HepG2 (cell line): Measurements from ENCODE around the gene PARP8. TPM values are rescaled to one million over a fixed set of nuclear protein-coding genes. Genes with fewer than 3 reads are reported as not detected.

ENCODE experiments used
- CHD2 ChIP-seq: IDR thresholded peaks from 2 replicates; pipeline ENCODE4 v1.6.1; 2011; ENCODE audit warnings: low read depth, low read length, improper control_type of control experiment
- IRX3 ChIP-seq: sonication (generic); formaldehyde crosslinking; IDR thresholded peaks from 2 replicates; pipeline ENCODE4 v1.8.1; 2023; ENCODE audit warnings: mild to moderate bottlenecking, low read depth, missing genetic modification reagents, borderline replicate concordance
- KAT2B ChIP-seq: fragments of 150-350 bp; IDR thresholded peaks from 2 replicates; pipeline ENCODE4 v1.6.1; 2014; ENCODE audit warnings: low read depth, low read length, borderline replicate concordance
- KAT8 ChIP-seq: IDR thresholded peaks from 2 replicates; pipeline ENCODE4 v1.6.1; 2016; ENCODE audit warnings: missing genetic modification reagents, missing compliant biosample characterization
- KDM1A ChIP-seq: IDR thresholded peaks from 2 replicates; pipeline ENCODE4 v1.6.1; 2016; ENCODE audit warnings: missing compliant biosample characterization
- NFE2L1 ChIP-seq: sonication (generic); formaldehyde crosslinking; IDR thresholded peaks from 2 replicates; pipeline ENCODE4 v1.4.0; 2020; ENCODE audit warnings: missing genetic modification reagents, mild to moderate bottlenecking, borderline replicate concordance
- POLR2A ChIP-seq, 2 experiments: IDR thresholded peaks; 2 replicates each; pipeline ENCODE4 v1.6.1; 2011; ENCODE audit warnings: low read depth in 2 of 2, low read length in 2 of 2, mild to moderate bottlenecking in 1 of 2, moderate library complexity in 1 of 2; ENCODE audit not compliant: insufficient read depth in 1 of 2
- RXRB ChIP-seq: IDR thresholded peaks from 2 replicates; pipeline ENCODE4 v1.6.1; 2016; ENCODE audit warnings: borderline replicate concordance, missing genetic modification reagents, missing compliant biosample characterization
- polyA plus RNA-seq, 8 experiments: library from polyadenylated mRNA; depleted of rRNA in 3 of 8; stranded (reverse) in 7 of 8; unstranded in 1 of 8; fragments of >200 nt; fragmentation: Illumina TruSeq in 4 of 8; extraction: Trizol in 4 of 8; gene quantifications; 2 replicates each; pipeline versions ENCODE4 v1.2.1 to v1.2.3, GENCODE V29; 2011 to 2016; ENCODE audit warnings: low read depth in 4 of 8, missing spikeins in 1 of 8, mixed read lengths in 1 of 8; ENCODE audit not compliant: insufficient read depth in 1 of 8
- total RNA-seq, 5 experiments: library from RNA; depleted of rRNA; stranded (reverse); fragments of >200 nt; fragmentation: Illumina TruSeq; extraction: Trizol; gene quantifications; 2 replicates each; pipeline ENCODE4 v1.2.3, GENCODE V29; 2016; ENCODE audit warnings: low read depth in 1 of 5
- TF ChIP-seq, protein P1 (sequence below): sonication (generic); formaldehyde crosslinking; IDR thresholded peaks from 2 replicates; pipeline ENCODE4 v1.5.0; 2020; ENCODE audit warnings: mild to moderate bottlenecking, missing genetic modification reagents, borderline replicate concordance
- TF ChIP-seq, protein P2 (sequence below): sonication (generic); formaldehyde crosslinking; IDR thresholded peaks from 2 replicates; pipeline ENCODE4 v1.4.0; 2020; ENCODE audit warnings: missing genetic modification reagents
- TF ChIP-seq, protein P3 (sequence below): sonication (generic); formaldehyde crosslinking; IDR thresholded peaks from 2 replicates; pipeline ENCODE4 v1.8.1; 2023; ENCODE audit warnings: mild to moderate bottlenecking, missing genetic modification reagents
- TF ChIP-seq, protein P4 (sequence below): sonication (generic); formaldehyde crosslinking; IDR thresholded peaks from 2 replicates; pipeline ENCODE4 v1.4.0; 2020; ENCODE audit warnings: mild to moderate bottlenecking, low read depth, missing genetic modification reagents
- TF ChIP-seq, protein P5 (sequence below): sonication (generic); formaldehyde crosslinking; IDR thresholded peaks from 2 replicates; pipeline ENCODE4 v1.8.0; 2022; ENCODE audit warnings: low read depth, missing genetic modification reagents

PARP8 gene
- total and polyA plus RNA-seq, 2 of the 13 experiments (the other 11 are each of a cell fraction or from before 2014, with no cell fraction given) = 0.11 to 0.29 TPM

DNA sequence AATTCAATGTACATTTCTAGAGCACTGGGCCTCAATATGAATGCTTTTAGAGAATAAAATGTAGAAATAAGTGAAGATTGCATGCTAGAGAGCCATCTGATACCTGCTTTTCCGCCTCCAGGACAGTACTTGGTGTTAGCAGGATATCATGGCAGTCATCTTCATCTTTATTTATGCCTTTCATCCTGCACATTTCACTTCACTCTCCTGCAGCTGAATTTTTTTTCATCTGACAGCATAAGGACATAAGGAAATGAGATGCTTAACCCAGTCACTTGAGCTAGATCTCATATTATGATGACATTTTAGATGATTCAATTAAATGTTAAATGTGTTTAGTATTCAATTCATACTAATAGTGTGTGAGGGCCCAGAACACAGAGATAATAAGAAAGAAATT lies 162.6 kb downstream of the PARP8 start (continued):
- TF ChIP-seq, protein P1, sequence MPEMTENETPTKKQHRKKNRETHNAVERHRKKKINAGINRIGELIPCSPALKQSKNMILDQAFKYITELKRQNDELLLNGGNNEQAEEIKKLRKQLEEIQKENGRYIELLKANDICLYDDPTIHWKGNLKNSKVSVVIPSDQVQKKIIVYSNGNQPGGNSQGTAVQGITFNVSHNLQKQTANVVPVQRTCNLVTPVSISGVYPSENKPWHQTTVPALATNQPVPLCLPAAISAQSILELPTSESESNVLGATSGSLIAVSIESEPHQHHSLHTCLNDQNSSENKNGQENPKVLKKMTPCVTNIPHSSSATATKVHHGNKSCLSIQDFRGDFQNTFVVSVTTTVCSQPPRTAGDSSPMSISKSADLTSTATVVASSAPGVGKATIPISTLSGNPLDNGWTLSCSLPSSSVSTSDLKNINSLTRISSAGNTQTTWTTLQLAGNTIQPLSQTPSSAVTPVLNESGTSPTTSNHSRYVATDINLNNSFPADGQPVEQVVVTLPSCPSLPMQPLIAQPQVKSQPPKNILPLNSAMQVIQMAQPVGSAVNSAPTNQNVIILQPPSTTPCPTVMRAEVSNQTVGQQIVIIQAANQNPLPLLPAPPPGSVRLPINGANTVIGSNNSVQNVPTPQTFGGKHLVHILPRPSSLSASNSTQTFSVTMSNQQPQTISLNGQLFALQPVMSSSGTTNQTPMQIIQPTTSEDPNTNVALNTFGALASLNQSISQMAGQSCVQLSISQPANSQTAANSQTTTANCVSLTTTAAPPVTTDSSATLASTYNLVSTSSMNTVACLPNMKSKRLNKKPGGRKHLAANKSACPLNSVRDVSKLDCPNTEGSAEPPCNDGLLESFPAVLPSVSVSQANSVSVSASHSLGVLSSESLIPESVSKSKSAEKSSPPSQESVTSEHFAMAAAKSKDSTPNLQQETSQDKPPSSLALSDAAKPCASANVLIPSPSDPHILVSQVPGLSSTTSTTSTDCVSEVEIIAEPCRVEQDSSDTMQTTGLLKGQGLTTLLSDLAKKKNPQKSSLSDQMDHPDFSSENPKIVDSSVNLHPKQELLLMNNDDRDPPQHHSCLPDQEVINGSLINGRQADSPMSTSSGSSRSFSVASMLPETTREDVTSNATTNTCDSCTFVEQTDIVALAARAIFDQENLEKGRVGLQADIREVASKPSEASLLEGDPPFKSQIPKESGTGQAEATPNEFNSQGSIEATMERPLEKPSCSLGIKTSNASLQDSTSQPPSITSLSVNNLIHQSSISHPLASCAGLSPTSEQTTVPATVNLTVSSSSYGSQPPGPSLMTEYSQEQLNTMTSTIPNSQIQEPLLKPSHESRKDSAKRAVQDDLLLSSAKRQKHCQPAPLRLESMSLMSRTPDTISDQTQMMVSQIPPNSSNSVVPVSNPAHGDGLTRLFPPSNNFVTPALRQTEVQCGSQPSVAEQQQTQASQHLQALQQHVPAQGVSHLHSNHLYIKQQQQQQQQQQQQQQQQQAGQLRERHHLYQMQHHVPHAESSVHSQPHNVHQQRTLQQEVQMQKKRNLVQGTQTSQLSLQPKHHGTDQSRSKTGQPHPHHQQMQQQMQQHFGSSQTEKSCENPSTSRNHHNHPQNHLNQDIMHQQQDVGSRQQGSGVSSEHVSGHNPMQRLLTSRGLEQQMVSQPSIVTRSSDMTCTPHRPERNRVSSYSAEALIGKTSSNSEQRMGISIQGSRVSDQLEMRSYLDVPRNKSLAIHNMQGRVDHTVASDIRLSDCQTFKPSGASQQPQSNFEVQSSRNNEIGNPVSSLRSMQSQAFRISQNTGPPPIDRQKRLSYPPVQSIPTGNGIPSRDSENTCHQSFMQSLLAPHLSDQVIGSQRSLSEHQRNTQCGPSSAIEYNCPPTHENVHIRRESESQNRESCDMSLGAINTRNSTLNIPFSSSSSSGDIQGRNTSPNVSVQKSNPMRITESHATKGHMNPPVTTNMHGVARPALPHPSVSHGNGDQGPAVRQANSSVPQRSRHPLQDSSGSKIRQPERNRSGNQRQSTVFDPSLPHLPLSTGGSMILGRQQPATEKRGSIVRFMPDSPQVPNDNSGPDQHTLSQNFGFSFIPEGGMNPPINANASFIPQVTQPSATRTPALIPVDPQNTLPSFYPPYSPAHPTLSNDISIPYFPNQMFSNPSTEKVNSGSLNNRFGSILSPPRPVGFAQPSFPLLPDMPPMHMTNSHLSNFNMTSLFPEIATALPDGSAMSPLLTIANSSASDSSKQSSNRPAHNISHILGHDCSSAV (CRISPR knock-in tag) = no peak
- TF ChIP-seq, protein P2, sequence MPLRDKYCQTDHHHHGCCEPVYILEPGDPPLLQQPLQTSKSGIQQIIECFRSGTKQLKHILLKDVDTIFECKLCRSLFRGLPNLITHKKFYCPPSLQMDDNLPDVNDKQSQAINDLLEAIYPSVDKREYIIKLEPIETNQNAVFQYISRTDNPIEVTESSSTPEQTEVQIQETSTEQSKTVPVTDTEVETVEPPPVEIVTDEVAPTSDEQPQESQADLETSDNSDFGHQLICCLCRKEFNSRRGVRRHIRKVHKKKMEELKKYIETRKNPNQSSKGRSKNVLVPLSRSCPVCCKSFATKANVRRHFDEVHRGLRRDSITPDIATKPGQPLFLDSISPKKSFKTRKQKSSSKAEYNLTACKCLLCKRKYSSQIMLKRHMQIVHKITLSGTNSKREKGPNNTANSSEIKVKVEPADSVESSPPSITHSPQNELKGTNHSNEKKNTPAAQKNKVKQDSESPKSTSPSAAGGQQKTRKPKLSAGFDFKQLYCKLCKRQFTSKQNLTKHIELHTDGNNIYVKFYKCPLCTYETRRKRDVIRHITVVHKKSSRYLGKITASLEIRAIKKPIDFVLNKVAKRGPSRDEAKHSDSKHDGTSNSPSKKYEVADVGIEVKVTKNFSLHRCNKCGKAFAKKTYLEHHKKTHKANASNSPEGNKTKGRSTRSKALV (CRISPR knock-in tag) = no peak
- TF ChIP-seq KAT8 (CRISPR knock-in tag) = no peak
- TF ChIP-seq, protein P3, sequence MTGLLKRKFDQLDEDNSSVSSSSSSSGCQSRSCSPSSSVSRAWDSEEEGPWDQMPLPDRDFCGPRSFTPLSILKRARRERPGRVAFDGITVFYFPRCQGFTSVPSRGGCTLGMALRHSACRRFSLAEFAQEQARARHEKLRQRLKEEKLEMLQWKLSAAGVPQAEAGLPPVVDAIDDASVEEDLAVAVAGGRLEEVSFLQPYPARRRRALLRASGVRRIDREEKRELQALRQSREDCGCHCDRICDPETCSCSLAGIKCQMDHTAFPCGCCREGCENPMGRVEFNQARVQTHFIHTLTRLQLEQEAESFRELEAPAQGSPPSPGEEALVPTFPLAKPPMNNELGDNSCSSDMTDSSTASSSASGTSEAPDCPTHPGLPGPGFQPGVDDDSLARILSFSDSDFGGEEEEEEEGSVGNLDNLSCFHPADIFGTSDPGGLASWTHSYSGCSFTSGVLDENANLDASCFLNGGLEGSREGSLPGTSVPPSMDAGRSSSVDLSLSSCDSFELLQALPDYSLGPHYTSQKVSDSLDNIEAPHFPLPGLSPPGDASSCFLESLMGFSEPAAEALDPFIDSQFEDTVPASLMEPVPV (CRISPR knock-in tag) = no peak
- TF ChIP-seq, protein P4, sequence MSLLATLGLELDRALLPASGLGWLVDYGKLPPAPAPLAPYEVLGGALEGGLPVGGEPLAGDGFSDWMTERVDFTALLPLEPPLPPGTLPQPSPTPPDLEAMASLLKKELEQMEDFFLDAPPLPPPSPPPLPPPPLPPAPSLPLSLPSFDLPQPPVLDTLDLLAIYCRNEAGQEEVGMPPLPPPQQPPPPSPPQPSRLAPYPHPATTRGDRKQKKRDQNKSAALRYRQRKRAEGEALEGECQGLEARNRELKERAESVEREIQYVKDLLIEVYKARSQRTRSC = no peak
- TF ChIP-seq POLR2A (IDR thresholded peaks at IDR 0.05; ENCODE audit: insufficient read depth in 1 of 2, low read depth in 2 of 2, low read length in 2 of 2) = no peak
- TF ChIP-seq NFE2L1 = no peak
- TF ChIP-seq, protein P5, sequence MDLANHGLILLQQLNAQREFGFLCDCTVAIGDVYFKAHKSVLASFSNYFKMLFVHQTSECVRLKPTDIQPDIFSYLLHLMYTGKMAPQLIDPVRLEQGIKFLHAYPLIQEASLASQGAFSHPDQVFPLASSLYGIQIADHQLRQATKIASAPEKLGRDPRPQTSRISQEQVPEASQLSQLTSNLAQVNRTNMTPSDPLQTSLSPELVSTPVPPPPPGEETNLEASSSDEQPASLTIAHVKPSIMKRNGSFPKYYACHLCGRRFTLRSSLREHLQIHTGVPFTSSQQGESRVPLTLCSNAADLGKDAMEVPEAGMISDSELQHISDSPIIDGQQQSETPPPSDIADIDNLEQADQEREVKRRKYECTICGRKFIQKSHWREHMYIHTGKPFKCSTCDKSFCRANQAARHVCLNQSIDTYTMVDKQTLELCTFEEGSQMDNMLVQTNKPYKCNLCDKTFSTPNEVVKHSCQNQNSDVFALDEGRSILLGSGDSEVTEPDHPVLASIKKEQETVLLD = no peak
- no peak for TF ChIP-seq KAT2B
- TF ChIP-seq KDM1A (CRISPR knock-in tag) = no peak
- TF ChIP-seq RXRB = no peak
- no peak for TF ChIP-seq CHD2
- no peak for TF ChIP-seq IRX3 (CRISPR knock-in tag)
- TF ChIP-seq, all 625 proteins: peak for 0
